Stimulated activated CD4-positive, alpha-beta T cell treated with anti-CD3 and anti-CD28 coated beads, Interleukin-1b, Interleukin-23, amount 100 ng/mL, for 1 hour (primary cell): ENCODE results near the gene TNFSF4.
"Not testable (repeated sequence)": the region's sequence is repeated elsewhere in the genome, so short reads cannot be mapped to it uniquely, and the experiment has no call there.

Experiments used
- DNase-seq, 2 donors: peaks; one replicate each; pipeline ENCODE4 v3.0.0-alpha.2; 2020; ENCODE audit warnings: low read depth in 2 of 2

The TNFSF4 gene, protein sequence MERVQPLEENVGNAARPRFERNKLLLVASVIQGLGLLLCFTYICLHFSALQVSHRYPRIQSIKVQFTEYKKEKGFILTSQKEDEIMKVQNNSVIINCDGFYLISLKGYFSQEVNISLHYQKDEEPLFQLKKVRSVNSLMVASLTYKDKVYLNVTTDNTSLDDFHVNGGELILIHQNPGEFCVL

DNA sequence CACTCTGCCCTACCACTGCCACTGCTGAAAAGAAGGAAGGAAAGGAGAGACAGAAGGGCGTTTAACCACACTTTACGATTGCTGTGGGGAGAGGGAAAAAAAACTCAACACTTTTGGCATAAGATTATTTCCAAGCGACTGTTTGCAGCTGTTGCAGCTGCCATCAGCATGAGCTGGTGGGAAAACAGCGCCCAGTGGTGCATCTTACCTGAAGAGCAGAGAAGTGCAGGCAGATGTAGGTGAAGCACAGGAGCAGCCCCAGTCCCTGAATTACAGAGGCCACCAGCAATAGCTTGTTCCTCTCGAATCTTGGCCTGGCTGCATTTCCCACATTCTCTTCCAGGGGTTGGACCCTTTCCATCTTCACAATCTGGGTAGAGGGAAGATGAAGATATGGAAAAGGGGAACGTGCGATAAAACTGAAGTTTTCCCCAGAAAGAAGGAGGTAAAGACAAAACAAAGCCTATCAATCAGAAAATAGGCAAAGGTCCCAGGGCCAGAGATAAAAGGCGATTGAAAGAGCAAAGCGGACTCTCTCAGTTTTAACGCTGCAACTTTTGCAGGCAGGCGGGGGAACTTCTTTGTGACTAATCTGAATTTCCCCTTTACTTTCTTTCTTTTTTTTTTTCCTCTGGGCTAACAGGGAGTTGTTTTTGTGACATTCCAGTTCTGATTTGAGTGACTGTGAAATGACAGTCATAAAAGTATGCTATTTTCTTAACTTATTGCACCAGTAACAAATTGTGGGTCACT lies at the start of gene TNFSF4:
Gene TNFSF4, minus strand, starts transcription at position 516 of the 753 bp plus-strand sequence. Its CDS starts 155 bp downstream, at position 361.
- no peak for DNase-seq

DNA sequence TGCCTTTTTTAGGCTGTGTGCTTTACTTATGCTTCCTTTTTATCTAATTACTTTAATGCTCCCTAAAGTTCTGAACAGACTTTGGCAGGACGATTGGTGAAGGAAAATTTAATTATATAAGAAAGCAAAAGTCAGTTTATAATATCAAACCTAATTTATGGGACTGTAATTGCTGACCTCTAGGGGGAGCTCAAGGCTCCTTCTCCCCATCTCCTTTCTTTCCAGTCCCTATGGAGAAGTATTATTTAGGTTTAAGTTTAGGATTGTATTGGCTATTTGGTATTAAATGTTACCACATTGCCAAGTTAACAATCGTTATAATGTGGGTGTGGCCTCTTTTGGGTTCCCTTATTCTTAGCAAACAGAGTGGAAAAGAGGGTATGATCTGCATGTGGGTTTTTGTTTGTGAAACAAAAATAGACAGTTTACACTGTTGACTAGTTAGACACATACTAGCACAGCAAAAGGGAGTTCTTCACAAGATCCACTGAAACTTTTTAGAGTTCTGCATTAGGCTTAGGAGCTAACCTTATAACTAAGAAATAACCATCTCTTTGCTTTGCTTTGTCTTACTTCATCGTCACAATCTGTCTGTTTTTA lies 48.2 kb upstream of the TNFSF4 start:
- no peak for DNase-seq

DNA sequence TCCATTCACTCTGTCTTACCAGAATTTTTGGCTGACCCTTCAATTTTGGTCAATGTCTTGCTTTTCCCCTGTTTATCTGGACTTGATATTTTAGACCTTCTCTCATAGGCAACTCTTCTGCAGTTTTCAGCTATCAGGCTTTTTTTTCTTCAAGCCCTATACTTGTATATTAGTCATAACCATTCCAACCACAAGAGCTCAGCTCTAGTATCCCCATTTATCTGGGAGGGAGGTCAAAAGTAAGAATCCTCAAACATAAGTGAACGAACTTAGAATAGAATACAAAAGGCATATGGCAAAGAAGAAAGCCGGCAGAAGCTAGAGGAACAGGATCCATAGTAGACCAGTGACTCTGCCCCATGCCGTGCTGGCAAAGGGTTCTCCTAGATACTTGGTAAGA lies 45.9 kb upstream of the TNFSF4 start:
- no peak for DNase-seq

DNA sequence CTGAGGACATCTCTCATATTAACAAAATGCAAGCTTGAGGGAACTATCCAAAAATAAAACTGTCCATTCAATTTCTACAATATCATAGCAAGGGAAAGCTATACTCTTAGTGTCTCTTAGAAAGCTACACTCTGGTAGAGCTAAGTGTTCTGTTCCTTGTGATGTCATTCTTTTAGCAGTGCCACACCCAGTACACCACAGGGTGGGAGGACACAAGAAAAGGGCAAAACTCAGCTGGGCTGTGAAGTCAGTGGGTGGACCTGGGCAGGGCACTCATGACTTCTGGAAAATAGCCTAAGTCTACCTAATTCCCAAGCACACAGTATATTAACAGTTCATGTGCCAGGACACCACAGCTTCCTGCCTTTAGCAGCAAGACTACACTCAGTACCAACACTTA lies 42.2 kb upstream of the TNFSF4 start:
- DNase-seq = no peak

DNA sequence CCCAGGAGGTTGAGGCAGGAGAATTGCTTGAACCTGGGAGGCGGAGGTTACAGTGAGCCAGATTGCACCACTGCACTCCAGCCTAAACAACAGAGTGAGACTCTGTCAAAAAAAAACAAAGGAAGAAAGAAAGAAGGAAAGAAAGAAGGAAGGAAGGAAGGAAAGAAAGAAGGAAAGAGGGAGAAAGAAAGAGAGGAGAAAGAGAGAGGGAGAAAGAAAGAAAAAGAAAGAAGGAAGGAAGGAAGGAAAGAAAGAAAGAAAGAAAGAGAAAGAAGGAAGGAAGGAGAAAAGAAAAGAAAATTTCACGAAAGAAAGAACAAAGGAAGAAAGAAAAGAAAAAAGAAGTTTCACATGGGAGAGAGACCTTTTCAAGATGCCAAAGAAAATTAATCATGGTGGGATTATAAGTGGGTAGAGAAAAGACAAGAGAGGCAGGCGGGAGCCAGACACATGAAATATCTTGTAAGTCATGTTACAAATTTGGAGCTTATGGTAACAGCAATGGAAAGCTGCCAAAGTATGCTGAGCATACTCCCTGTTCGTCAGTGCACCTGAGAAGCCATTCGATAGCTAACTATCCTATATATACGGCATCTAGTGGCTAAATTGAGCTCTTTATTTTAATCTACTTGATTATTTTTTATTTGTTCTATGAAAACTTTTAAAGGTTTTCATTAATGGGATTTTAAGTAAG lies 41.3 kb upstream of the TNFSF4 start:
- DNase-seq = no peak

DNA sequence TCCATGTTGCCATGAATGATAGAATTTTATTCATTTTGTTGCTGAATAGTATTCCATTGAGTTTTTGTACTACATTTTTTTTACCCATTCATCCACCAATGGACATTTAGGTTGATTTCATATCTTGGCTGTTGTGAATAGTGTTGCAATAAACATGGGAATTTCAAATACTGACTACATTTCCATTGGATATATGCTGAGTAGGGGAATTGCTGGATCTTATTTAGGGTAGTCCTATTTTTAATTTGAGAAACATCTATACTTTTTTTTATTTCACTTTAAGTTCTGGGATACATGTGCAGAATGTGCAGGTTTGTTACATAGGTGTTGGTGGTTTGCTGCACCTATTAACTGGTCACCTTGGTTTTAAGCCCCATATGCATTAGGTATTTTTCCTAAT lies 38.8 kb upstream of the TNFSF4 start:
- no peak for DNase-seq

DNA sequence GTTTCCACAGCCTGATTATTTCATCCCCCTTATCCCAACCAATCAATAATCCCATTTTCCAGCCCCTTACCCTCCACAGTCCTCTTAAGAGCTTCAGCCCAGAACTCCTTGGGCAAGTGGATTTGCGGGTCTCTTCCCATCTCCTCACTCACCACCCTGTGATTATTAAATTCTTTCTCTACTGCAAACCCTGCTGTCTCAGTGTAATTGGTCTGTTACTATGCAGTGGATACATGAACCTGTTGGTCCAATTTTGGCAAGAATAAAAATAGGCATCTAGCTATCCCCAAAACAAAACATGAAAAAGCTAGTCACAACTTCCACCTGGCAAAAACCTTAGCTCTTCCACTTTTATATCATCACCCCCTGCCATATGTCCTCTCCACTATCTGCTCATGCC lies 36.2 kb upstream of the TNFSF4 start:
- DNase-seq = no peak

DNA sequence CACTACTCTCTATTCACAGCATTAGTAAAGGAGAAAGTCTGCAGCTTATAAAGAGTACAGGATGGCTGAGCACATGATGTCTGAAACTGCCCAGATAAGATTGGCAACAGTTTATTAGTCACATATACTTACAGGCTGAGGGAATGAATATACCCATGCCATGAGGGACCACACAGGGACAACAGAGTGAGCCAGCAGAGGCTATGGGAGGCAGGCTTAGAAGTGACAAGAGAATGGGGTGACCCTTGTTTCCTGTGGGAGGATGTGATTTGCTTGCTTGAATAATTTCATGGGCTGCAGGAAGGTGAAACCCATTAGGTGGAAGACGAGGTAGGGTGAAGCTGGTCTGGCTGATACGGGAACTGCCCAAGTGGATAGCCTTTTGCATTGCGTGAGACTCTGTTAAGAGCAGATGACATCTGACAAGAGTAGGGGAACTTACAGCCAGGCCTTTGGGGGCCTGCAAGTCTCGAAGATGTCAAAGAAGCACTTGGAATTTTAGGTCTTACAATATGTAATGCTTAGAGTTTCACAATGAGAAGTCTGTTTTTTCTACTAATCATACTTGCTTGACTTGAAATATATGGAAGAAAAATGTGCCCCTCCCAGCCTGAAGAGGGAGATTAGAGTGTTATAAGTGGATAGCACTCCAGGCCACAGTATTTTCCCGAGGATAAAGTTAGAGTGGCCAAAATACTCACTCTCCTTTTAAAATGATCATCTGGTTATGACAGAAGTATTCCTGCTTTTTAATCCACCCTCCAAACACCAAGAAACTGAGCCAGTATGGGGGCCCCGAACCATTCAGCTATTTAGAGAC lies 34.6 kb upstream of the TNFSF4 start:
- DNase-seq = no peak

DNA sequence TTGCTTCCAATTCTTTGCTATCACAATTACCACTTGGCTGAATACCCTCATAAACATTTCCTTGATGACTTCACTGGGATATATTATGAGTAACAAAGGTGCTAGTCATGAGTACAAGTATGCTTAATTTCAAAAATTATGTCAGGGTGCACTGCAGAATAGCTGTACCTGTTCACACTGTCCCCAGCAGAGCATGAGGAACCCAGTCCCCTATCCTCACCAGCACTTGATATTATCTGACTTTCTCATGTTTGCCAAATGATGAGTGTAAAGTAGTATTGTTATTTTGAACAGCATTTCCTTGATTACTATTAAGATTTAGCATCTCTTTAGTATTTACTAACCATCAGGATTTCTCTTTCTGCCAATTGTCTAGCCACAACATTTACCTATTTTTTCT lies 33.5 kb upstream of the TNFSF4 start:
- DNase-seq = no peak

DNA sequence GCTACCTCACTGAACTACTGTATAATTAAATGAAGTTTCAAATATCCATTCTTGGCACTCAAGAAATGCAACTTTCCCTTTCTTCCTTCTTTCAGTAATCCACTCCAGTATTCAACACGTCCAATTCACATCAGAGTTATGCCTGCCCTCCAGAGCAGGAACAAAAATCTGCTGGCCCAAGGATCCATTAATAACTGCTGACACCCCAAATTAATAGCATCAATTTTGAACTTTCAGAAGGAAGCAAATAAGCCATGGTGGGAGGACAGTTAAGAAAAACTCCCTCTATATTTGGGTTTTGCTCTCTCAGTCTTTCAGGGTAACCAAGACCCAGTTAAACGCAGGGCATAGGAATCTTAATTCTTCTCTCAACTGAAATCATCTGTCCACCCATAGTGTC lies 31.9 kb upstream of the TNFSF4 start:
- DNase-seq = no peak

DNA sequence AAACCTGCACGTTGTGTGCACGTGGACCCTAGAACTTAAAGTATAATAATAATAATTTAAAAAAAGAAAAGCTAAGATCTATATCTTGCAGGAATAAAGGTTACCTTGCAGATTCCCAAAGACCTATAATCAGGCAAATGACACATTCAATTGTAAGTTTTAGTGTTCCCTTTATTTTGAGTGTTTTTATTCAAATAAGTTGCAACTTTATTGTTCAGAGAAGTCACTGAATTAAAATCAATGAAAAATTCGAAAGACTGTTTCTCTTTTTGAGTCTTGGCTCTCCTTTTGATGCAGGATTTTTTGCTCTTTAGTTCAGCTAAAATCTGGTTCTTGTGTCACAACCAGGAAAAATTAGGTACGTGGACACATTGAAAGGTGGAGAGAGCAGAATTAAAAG lies 27.8 kb upstream of the TNFSF4 start:
- no peak for DNase-seq

DNA sequence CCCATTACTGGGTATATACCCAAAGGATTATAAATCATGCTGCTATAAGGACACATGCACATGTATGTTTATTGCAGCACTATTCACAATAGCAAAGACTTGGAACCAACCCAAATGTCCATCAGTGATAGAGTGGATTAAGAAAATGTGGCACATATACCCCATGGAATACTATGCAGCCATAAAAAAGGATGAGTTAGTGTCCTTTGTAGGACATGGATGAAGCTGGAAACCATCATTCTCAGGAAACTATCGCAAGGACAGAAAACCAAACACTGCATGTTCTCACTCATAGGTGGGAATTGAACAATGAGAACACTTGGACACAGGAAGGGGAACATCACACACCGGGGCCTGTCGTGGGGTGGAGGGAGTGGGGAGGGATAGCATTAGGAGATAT lies 27.3 kb upstream of the TNFSF4 start:
- not testable (repeated sequence) for DNase-seq

DNA sequence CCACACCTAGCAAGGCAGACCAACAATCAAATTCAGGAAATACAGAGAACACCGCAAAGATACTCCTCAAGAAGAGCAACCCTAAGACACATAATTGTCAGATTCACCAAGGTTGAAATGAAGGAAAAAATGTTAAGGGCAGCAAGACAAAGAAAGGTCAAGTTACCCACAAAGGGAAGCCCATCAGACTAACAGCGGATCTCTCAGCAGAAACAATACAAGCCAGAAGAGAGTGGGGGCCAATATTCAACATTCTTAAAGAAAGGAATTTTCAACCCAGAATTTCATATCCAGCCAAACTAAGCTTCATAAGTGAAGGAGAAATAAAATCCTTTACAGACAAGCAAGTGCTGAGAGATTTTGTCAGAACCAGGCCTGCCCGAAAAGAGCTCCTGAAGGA lies 21.9 kb upstream of the TNFSF4 start:
- not testable (repeated sequence) for DNase-seq

DNA sequence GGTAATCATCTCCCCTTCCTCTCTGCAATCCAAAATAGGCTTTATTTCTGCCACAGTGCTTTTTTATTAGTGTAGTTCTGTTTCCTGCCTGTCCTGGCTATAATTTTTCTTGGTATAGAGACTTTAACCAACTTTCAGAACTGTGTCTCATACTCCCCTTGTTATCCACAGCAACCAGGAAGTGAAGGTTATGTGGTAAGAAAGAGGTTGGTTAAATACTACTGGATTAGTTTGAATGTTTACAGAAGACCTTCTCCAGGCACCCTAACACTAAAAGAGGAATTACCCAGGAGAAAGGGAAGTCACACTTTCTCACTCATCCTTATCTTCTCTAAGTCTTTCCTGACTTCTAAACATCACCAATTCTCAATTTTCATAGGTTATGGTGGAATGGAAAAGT lies 17.8 kb upstream of the TNFSF4 start:
- DNase-seq = no peak

DNA sequence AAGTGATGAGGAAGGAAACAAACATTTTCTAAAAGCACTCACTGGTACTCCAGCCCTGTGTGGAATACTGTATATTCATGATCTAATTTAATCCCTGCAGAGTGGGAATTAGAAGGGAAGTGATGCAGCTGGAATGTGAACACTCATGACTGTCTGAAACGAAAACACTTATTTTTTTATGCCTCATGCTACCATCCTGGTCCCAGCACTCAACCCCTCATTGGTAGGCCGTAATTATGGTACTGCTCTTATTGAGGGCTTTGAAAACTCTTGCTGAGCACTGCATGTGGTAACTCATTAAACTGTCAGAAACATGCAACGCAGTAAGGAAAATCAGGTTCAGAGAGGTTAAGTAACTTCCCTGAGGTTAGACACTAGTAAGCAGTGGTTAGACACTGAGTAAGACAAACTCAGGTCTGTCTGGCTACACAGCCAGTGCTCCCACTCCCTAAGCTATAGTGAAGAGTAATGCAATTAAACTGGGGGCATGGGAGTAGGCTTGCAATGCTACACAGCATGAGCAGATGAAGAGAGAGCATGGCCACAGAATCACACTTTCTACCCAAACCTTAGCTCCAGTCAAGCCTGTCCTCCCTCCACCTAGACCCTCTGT lies 17.3 kb upstream of the TNFSF4 start:
- DNase-seq = no peak

DNA sequence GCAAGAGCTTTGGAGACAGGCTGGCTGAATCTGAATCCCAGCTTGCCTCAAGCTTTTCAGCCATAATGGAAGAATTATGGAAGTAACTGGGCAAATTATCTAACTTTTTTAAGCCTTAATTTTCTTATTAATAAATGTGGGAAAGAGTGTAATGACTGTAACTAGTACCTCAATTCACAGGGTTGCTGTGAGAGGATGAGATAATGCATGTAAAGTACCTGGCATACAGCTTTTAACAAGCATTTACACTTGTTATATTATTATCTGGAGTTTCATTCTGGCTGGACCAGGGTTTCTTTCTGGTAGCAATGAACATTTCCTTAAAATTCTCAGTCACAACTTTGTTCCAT lies 15.9 kb upstream of the TNFSF4 start:
- DNase-seq = no peak

DNA sequence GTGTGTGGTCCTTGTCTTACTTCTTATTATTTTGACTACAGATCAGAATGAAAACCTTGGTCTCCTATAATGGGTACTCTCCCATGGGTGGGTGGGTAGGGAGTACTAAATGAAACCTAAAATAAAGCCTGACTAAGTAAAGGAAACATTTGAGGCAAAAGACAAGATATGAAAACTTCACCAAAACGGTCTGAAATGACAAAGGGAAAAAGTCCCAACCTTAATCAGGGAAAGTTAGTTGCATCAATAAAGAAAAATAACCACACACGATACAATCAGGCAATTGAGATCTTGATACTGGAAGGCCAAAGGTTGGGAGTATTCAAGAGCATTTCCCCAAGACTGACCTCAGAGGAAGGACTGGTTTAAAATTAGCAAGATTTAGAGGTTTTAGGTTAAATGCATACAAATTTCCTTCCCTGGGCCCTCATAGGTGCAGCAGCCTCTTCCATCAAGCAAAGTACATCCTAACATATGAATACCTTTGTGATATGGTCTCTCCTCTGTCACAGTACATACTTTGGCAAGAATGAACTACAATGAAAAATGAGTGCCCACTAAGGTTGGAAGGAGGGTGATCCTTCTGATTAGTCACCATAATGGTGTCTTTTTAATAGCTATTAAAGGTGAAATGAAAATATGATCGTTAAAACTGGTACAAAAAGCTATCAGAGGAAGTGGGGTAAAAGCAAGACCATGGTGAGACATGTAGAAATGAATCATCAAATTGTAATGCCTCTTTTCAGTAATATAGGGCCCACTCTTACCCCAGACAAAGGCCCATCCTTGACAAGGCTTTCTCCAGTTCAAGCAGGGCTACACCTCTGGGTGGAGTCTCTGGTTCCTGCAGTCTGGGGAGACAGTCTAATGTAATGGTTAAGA lies 15.3 kb upstream of the TNFSF4 start:
- no peak for DNase-seq

DNA sequence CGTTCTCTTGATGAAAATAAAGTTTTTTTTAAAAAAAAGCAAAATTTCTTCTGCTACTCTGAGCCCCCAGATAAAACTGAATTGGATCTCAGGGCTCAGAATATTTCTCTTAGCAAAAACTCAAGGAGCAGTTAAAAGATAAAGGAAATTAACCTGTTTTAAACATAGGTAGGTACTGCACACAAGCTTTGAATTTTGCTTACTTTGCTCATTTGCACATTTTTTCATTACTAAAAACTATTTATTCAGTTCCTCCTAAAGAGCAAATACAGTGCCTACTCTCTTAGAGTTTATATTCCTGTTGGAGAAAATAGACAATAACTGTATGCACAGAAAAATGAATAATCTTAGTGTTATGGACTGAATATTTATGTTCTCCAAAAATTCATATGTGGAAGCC lies 13.0 kb upstream of the TNFSF4 start:
- DNase-seq = no peak

DNA sequence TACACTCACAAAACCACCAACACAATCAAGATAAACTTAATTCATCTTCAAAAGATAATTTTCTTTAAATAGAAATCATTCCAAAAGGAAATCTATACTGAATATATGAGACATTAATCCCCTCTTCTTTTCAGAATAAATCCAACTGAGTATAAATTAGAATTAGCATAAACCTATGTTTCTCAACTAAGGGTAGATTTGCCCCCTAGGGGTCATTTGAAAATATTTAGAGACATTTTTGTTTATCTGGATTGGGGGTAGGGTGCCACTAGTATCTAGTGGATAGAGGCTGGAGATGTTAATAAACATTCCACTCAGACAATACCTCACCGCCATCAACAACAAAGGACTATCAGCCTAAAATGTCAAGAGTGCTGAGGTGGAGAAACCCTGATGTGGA lies 6.5 kb upstream of the TNFSF4 start:
- no peak for DNase-seq

DNA sequence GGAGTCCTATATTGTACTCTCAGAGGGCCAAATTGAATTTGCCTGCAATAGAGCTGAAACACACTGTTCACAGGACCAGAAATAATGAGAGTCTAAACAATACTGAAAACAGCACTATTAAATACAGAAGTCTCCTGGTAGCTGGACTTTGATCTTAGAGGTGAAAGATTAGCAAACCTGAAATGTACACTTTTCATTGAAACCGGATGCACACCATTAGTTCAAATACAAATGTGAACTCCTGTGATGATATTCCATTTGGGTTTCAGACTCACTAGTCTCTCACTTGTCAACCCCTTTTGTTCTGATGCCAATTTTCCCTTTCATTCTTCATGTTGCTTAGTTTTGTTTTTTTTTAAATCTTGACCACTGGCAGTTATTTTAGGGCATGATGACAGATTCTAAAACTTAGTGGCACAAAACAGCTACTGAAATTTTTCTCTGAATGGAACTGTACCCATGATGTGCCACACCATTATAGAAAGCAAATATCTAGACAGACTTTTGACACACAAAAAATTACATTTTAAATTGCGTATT lies 5.9 kb upstream of the TNFSF4 start:
- no peak for DNase-seq
